Measurements from ENCODE around the gene FEM1A. TPM values are rescaled to one million over a fixed set of nuclear protein-coding genes. Genes with fewer than 3 reads are reported as not detected.
"Not testable (repeated sequence)": the region's sequence is repeated elsewhere in the genome, so short reads cannot be mapped to it uniquely, and the experiment has no call there.

FEM1A gene
- total RNA-seq, 1 experiment from 2014 or later = 7.0 TPM

DNA sequence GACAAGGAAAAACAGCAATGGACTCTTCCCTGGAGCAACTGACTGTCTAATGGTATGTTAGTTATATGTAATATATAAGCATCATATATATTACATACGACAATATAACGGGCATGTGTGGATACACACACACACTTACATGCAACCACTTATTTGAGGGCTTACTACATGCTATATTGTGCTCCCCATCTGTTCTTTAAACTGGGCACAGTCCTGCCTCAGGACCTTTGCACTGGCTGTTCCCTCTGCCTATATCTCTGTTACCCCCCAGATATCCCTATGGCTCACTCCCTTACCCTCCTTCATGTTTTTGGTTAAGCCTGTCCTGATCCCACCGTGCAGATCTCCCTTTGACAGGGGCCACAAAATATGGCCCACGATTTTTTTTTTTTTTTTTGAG lies 29.7 kb downstream of the FEM1A start:
- Histone ChIP-seq H4K20me1 (ENCODE audit: insufficient read depth) (no peaks in the 10 kb centered on the region), H3K4me2 (no peak overlapping the region), H3F3A (ENCODE audit: insufficient read depth, low read depth) (no peaks in the 10 kb centered on the region), H3K27me3 (ENCODE audit: insufficient read depth, low read depth) (no peaks in the 10 kb centered on the region), H3K79me2 (ENCODE audit: low read depth) (no peaks in the 10 kb centered on the region), H3K9me2 (ENCODE audit: insufficient read depth) (no peaks in the 10 kb centered on the region), H3K9me3 (ENCODE audit: insufficient read depth, low read depth) (no peaks in the 10 kb centered on the region), H2AFZ (no peak overlapping the region), H3K27ac (no peak overlapping the region), H3K4me3 (no peak overlapping the region), H3K4me1 (replicated peaks; ENCODE audit: insufficient read depth) (no peaks in the 10 kb centered on the region), H3K36me3 (ENCODE audit: low read depth) (no peaks in the 10 kb centered on the region)
- TF ChIP-seq EZH2 (IDR thresholded peaks at IDR 0.05; ENCODE audit: low read depth) = no peak
- TF ChIP-seq, protein P1, sequence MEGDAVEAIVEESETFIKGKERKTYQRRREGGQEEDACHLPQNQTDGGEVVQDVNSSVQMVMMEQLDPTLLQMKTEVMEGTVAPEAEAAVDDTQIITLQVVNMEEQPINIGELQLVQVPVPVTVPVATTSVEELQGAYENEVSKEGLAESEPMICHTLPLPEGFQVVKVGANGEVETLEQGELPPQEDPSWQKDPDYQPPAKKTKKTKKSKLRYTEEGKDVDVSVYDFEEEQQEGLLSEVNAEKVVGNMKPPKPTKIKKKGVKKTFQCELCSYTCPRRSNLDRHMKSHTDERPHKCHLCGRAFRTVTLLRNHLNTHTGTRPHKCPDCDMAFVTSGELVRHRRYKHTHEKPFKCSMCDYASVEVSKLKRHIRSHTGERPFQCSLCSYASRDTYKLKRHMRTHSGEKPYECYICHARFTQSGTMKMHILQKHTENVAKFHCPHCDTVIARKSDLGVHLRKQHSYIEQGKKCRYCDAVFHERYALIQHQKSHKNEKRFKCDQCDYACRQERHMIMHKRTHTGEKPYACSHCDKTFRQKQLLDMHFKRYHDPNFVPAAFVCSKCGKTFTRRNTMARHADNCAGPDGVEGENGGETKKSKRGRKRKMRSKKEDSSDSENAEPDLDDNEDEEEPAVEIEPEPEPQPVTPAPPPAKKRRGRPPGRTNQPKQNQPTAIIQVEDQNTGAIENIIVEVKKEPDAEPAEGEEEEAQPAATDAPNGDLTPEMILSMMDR (conservative IDR thresholded peaks at IDR 0.05) = no peak
- ChIA-PET POLR2A (ENCODE audit: unreplicated experiment) (no interaction called here), CTCF (no interaction called here)
- no TSS peak for BruUV-seq (replicated peaks)
- DNase-seq = no peak
- intact Hi-C loops (cut with micrococcal nuclease; ENCODE audit: unreplicated experiment) = no loop called here

DNA sequence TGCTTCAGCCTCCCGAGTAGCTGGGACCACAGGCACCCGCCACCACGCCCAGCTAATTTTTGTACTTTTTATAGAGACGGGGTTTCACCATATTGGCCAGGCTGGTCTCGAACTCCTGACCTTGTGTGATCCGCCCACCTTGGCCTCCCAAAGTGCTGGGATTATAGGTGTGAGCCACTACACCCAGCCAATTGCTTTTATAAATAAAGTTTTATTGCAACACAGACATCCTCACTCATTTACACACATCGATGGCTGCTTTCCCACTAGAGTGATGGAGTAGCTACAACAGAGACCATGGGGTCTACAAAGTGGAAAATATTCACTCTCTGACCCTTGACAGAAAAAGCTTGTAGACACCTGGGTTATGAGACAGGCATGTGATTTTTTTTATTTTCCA lies 30.8 kb downstream of the FEM1A start:
- H3K4me2 ChIP-seq; H2AFZ ChIP-seq; intact Hi-C loops (cut with micrococcal nuclease; ENCODE audit: unreplicated experiment); H3K4me1 ChIP-seq (replicated peaks; ENCODE audit: insufficient read depth); H3F3A ChIP-seq (ENCODE audit: insufficient read depth, low read depth); CTCF ChIA-PET; H3K4me3 ChIP-seq; H3K9me3 ChIP-seq (ENCODE audit: insufficient read depth, low read depth); H3K27me3 ChIP-seq (ENCODE audit: insufficient read depth, low read depth); BruUV-seq (replicated peaks); H3K27ac ChIP-seq; DNase-seq; H3K9me2 ChIP-seq (ENCODE audit: insufficient read depth); POLR2A ChIA-PET (ENCODE audit: unreplicated experiment); H3K36me3 ChIP-seq (ENCODE audit: low read depth); H3K79me2 ChIP-seq (ENCODE audit: low read depth); H4K20me1 ChIP-seq (ENCODE audit: insufficient read depth): not testable (repeated sequence)

DNA sequence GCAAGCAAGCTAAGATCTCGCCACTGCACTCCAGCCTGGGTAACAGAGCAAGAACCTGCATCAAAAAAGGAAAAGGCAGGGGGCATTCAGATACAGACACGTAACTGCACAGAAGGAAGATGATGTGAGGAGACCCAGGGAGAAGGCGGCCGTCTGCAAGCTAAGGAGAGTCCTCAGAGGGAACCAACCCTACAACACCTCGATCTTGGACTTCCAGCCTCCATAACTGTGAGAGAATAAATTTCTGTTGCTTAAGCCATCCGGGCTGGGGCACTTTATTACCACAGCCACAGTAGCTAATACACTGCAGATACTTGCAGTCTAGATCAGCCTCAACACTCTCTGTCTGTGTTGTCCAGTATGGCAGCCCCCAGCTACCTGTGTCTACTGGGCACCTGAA lies 32.0 kb downstream of the FEM1A start:
- H3K79me2 ChIP-seq (ENCODE audit: low read depth) = no peaks in the 10 kb centered on the region
- intact Hi-C loops (cut with micrococcal nuclease; ENCODE audit: unreplicated experiment) = no loop called here
- no peaks in the 10 kb centered on the region for H3F3A ChIP-seq (ENCODE audit: insufficient read depth, low read depth)
- H3K9me2 ChIP-seq (ENCODE audit: insufficient read depth) = no peaks in the 10 kb centered on the region
- H3K9me3 ChIP-seq (ENCODE audit: insufficient read depth, low read depth) = no peaks in the 10 kb centered on the region
- no peak for TF ChIP-seq EZH2 (IDR thresholded peaks at IDR 0.05; ENCODE audit: low read depth)
- TF ChIP-seq, protein P1 (conservative IDR thresholded peaks at IDR 0.05) = no peak
- BruUV-seq (replicated peaks) = no TSS peak
- ChIA-PET POLR2A (ENCODE audit: unreplicated experiment) (no interaction called here), CTCF (no interaction called here)
- H3K4me2 ChIP-seq = no peak overlapping the region
- no peaks in the 10 kb centered on the region for H4K20me1 ChIP-seq (ENCODE audit: insufficient read depth)
- H2AFZ ChIP-seq = no peak overlapping the region
- DNase-seq = no peak
- no peaks in the 10 kb centered on the region for H3K27me3 ChIP-seq (ENCODE audit: insufficient read depth, low read depth)
- no peaks in the 10 kb centered on the region for H3K4me1 ChIP-seq (replicated peaks; ENCODE audit: insufficient read depth)
- no peak overlapping the region for H3K4me3 ChIP-seq
- H3K36me3 ChIP-seq (ENCODE audit: low read depth) = no peaks in the 10 kb centered on the region
- no peak overlapping the region for H3K27ac ChIP-seq

DNA sequence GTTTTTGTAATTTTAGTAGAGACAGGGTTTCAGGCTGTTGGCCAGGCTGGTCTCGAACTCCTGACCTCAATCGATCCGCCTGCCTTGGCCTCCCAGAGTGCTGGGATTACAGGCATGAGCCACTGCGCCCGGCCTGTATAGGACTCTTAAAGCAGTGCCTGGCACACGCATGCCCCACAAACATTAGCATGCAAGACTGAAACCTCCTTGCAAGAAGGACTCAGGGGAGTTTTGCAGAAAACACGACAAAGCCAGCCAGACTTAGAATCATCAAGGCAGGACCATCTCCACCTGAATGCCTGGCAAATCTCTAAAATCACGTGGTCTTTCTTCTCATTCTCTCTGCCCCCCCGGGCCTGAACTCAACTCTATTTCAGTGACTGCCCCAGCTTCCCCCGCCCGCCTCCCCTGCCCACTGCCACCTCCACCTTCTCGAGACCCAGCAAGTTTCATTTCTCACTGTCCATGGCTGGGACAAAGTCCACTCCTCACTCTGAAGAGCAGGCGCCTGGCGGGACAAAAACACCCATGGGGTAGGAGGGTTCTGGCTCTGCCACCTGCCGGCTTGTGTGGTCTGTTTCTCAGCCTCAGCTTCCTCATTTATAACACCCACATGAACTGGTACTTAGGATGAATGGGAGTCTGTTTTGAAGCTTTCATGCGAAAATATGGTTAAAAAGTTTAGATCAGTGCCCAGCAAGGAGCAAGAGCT lies 37.6 kb downstream of the FEM1A start:
- no TSS peak for BruUV-seq (replicated peaks)
- Histone ChIP-seq H3K9me2 (ENCODE audit: insufficient read depth) (no peaks in the 10 kb centered on the region), H3K4me2 (no peak overlapping the region), H3K4me3 (no peak overlapping the region), H3K27me3 (ENCODE audit: insufficient read depth, low read depth) (no peaks in the 10 kb centered on the region), H3K79me2 (ENCODE audit: low read depth) (peaks cover 11% of the 10 kb centered on the region), H3F3A (ENCODE audit: insufficient read depth, low read depth) (peaks cover 7% of the 10 kb centered on the region), H3K27ac (no peak overlapping the region), H4K20me1 (ENCODE audit: insufficient read depth) (no peaks in the 10 kb centered on the region), H2AFZ (no peak overlapping the region), H3K4me1 (replicated peaks; ENCODE audit: insufficient read depth) (no peaks in the 10 kb centered on the region), H3K36me3 (ENCODE audit: low read depth) (no peaks in the 10 kb centered on the region), H3K9me3 (ENCODE audit: insufficient read depth, low read depth) (no peaks in the 10 kb centered on the region)
- DNase-seq = no peak
- TF ChIP-seq EZH2 (IDR thresholded peaks at IDR 0.05; ENCODE audit: low read depth) = no peak
- TF ChIP-seq, protein P1 (conservative IDR thresholded peaks at IDR 0.05) = no peak
- intact Hi-C loops (cut with micrococcal nuclease; ENCODE audit: unreplicated experiment) = no loop called here
- ChIA-PET CTCF (no interaction called here), POLR2A (ENCODE audit: unreplicated experiment) (interaction anchor here (0.6 kb wide), 1 partner anchor 38 kb away, joined by 3 read pairs; no protein-coding TSS in a partner anchor)

Measured in PC-9 (cell line).